ENCODE results near the gene MCC.

MCC gene

GRCh38 chr5:113240951-113241726, 247.1 kb downstream of the MCC start:
- DNase-seq: no peak

DNA sequence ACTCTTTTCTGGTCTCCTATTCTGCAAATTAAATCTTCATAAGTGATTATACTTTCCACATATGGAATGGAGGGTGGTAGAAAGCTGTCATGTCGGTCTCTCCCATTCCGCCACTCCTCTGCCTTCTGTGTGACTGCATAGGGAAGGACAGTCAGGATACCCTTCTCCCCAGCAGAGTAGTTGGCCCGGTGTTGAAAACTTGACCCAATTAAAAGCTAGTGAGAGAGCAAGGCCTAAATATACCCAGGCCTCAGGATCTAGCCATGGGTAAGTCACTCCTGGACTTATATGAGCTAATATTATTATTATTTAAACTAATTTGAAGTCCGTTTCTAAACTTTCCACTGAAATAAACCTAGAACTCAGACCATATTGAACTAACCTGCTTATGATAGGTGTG, 248.2 kb downstream of the MCC start:
- DNase-seq: no peak

DNA sequence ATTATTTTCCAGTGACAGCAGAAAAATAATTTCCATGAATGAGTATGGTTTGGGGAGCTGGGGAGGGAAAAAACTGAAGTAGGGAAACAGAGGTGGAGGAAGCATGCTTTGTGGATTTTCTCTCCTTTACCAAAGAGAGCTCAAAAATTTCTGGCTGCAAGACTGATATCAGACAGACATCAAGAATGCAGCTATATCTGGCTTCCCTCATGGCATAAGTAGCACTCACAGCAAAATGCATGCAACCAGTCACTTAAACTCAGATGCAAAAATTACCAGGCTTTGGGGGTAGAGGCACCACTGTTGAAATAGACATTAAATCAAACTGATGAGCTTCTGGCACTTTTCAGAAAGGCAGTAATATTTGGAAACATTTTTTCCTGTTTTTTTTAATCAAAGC, 250.4 kb downstream of the MCC start:
- DNase-seq: no peak

- no peak for DNase-seq
Observed at GRCh38 chr5:113236536-113237288, 251.5 kb downstream of the MCC start.

DNA sequence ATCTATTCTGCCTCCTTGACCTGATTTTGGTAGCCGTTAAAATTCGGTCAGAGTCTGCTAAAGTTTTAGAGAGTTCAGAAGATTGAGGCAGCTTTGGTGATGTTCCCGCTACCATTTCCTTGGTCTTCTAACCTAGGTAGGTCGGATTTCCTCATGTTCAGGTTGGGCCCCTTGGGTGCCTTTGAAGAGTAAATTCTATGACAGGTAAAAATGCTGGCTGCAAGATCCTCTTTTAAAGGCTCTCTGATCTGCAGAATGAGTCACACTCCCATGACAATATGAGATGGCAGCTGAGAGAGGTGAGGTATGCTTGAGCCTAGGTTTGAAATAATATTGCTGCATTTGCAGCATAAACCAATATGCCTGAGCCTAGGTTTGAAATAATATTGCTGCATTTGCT, 252.4 kb downstream of the MCC start:
- no peak for DNase-seq

GRCh38 chr5:113234546-113234945, 253.7 kb downstream of the MCC start:
- DNase-seq: no peak

GRCh38 chr5:113233606-113234005, 254.6 kb downstream of the MCC start:
- no peak for DNase-seq

DNA sequence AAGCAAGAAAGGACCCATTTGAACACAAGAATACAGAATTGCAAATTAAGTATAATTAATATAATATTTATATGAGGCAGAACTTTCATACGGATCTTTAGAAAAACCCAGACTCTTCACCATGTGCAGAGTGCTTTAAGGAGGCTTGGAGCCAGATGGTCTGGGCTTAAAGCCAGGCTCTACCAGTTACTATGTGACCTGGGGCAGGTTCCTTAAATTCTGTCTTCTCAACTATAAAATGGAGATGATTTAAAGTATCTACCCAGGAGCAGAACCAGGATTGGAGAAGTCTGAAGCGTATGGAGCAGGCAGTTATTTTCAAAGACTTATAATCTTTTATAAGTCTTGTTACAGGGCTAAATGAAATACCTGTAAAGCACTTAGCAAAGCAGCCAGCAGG, 255.6 kb downstream of the MCC start:
- DNase-seq: no peak

- no peak for DNase-seq
Observed at GRCh38 chr5:113232221-113232620, 256.0 kb downstream of the MCC start.

- DNase-seq: no peak
Observed at GRCh38 chr5:113231653-113232000, 256.6 kb downstream of the MCC start.

DNA sequence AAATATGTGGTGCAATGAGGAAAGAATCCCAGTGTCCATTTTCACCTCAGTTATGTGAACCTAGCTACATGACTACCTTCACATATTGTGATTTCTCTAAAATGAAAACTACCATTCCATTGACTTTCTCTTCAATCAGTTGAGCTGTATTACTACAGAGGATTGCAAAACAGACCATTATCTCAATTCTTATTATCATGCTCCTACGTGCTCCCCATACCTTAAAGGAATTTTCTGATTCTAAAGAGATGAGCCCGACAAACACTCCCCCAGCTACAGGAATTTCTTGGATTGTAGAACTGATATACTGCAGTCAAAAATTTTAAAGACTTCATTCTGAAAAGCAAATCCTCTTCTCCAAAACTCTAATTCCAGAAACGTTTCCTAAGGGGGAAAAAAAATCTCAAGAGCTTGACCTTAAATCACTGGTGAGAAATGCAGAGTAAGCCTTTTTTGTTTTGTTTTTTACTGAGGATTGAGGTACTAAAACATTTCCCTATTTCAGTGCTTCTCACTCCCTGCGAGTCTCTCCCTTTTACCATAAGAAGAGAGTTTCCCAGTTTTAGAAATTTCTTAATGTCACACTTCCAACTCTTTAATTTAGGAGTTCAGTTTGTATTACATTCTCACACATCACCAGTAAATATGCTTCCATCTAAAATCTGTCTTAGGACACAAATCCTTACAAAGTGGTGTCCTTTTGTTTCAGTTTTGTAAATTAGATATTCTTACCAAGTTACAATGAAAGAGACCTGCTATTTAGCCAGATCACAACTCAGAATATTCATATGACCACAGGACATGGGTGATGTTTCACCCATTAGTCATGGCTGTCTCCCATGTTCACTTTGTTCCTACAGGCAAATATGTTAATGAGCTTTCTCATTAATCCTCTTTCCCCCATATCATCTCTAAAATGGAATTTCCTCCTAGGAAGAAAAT, 257.3 kb downstream of the MCC start:
- DNase-seq: no peak

DNA sequence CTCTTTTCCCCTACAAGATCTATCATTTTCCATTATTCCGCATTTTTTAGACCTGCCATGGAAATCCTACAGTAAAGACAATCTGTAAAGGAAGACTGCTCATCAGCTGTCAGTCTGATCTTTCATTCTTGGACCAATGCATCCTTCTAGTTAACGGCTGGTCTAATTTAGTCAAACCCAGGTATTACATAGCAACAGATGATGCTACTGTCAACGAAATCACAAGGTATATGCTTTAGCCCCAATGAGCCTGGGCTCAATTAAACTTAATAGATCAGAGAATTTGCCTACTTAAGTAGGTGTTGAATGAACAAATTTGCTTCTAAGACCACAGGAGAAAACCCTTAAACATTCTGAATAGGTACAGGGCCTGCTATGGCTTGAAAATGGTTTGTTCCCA, 260.5 kb downstream of the MCC start:
- DNase-seq: no peak

GRCh38 chr5:113226116-113226736, 262.0 kb downstream of the MCC start:
- no peak for DNase-seq

- DNase-seq: no peak
Observed at GRCh38 chr5:113225259-113225658, 263.0 kb downstream of the MCC start.

- no peak for DNase-seq
Observed at GRCh38 chr5:113224605-113225065, 263.6 kb downstream of the MCC start.

- DNase-seq: no peak
Observed at GRCh38 chr5:113223831-113224604, 264.2 kb downstream of the MCC start.

DNA sequence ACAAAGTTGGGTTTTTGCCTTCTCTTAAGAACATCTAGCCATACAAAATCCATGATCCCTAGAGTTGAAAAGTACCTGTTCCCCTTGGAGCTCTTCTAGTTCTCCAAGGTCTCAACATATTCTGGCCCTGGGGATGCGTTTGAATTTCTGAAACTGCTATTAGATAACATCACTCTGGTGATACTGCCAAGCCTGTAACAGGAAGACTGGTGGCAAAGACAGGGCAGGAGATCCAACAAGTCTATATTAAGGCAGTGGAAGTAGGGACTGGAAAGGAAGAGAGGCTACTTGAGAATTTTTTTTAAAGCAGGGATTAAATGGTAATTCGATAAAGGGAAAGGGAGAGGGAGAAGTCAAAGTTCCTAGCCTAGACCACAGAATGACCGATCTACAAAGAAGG, 264.9 kb downstream of the MCC start:
- DNase-seq: no peak

GRCh38 chr5:113221294-113222176, 266.7 kb downstream of the MCC start:
- DNase-seq: no peak

DNA sequence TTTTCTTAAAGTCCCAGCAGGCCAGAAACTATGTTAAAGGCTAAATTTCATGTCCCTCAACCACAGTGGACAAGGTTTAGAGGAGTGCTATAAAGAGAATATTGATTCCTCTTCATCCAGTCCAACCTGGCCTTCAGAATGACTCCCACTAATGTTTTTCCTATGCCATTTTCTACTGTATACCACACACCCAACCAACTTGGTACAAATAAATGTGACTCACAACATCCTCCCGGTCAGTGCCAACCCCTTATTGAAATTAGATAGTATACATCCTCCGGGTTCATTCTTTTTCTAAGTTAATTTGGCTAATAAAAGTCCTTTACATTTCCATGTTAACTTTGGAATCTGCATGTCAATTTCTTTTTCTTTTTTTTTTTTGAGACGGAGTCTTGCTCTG, 268.6 kb downstream of the MCC start:
- DNase-seq: no peak

GRCh38 chr5:113218906-113219517, 269.2 kb downstream of the MCC start:
- no peak for DNase-seq

Measured in effector CD8-positive, alpha-beta T cell (primary cell).